HCT116 (cell line): ENCODE data around the gene SYAP1. TPM values are rescaled to one million over a fixed set of nuclear protein-coding genes. Genes with fewer than 3 reads are reported as not detected.

Experiments
- ATAC-seq: fragments of 200-7000 bp; cut with Tn5 transposase; 2 replicates; pipeline ENCODE4 v1.9.1; 2020; ENCODE audit warnings: mild to moderate bottlenecking, moderate library complexity
- BruUV-seq: library from RNA; stranded (reverse); fragments of 400-500 nt; replicated peaks from 2 replicates; lab custom pipeline; 2021; lab: Mats Ljungman, UMichigan
- CTCF ChIA-PET: fragments of 300-600 bp; sonication (Branson Sonifier 250); formaldehyde crosslinking; loops from one replicate; lab custom pipeline; 2021; ENCODE audit warnings: antibody characterized with exemption; lab: Charles Lee
- POLR2A ChIA-PET: fragments of 300-600, 350-600 bp; sonication (Branson Sonifier 250); formaldehyde crosslinking; loops from one replicate; lab custom pipeline; 2021; ENCODE audit warnings: antibody characterized with exemption; lab: Charles Lee
- RAD21 ChIA-PET, 2 experiments: fragments of 300-600 bp; sonication (Branson Sonifier 250); formaldehyde crosslinking; loops; one replicate each; lab custom pipeline; 2023; ENCODE audit warnings: low total read pairs in 2 of 2; ENCODE audit not compliant: uncharacterized antibody in 2 of 2, unreplicated experiment in 2 of 2, low non-redundant PET in 1 of 2; lab: Charles Lee
- DNase-seq: peaks from one replicate; pipeline ENCODE4 v3.0.0-alpha.2; 2010; ENCODE audit warnings: low read depth, low spot score
- H2AFZ ChIP-seq: fragments of 200-600 bp; shearing (Covaris generic), sonication (generic); 2 replicates; pipeline ENCODE4 v1.6.1; 2017; ENCODE audit warnings: low read depth, mixed run types, mixed read lengths, antibody characterized with exemption, low read length; ENCODE audit not compliant: poor library complexity, severe bottlenecking
- H3K27ac ChIP-seq: 2 replicates; pipeline ENCODE4 v1.5.1; 2012; ENCODE audit warnings: low read depth, low read length
- H3K27me3 ChIP-seq: fragments of 200-600 bp; sonication (generic); 2 replicates; pipeline ENCODE4 v1.6.1; 2016; ENCODE audit warnings: mixed run types, low read length, mixed read lengths; ENCODE audit not compliant: insufficient read depth
- H3K36me3 ChIP-seq, 2 experiments: fragments of 200-500 bp in 1 of 2; fragments of 200-600 bp in 1 of 2; sonication (Bioruptor generic) in 1 of 2; sonication (generic) in 1 of 2; 2 replicates each; pipeline versions ENCODE4 v1.5.1 to v1.6.1; 2014 to 2016; ENCODE audit warnings: low read length in 2 of 2, inconsistent platforms in 1 of 2, mixed read lengths in 1 of 2, mixed run types in 1 of 2; ENCODE audit not compliant: insufficient read depth in 2 of 2, control insufficient read depth in 1 of 2
- H3K4me1 ChIP-seq, 2 experiments: fragments of 200-600 bp in 1 of 2; sonication (generic) in 1 of 2; 2 replicates each; pipeline versions ENCODE4 v1.5.1 to v1.6.1; 2012 to 2017; ENCODE audit warnings: low read length in 2 of 2, inconsistent platforms in 1 of 2, mild to moderate bottlenecking in 1 of 2, mixed read lengths in 1 of 2, mixed run types in 1 of 2, moderate library complexity in 1 of 2; ENCODE audit not compliant: insufficient read depth in 2 of 2, control insufficient read depth in 1 of 2
- H3K4me2 ChIP-seq: fragments of 200-600 bp; sonication (generic); 2 replicates; pipeline ENCODE4 v1.6.1; 2017; ENCODE audit warnings: mixed run types, low read length, mixed read lengths
- H3K4me3 ChIP-seq, 2 experiments: fragments of 200-600 bp in 1 of 2; sonication (generic) in 1 of 2; replicated peaks in 1 of 2; 2 replicates each; pipeline ENCODE4 v1.5.1; 2011 to 2016; ENCODE audit warnings: low read length in 2 of 2, control low read depth in 1 of 2, low read depth in 1 of 2, mild to moderate bottlenecking in 1 of 2, mixed read lengths in 1 of 2, mixed run types in 1 of 2
- H3K79me2 ChIP-seq: fragments of 200-600 bp; sonication (generic); 2 replicates; pipeline ENCODE4 v1.6.1; 2017; ENCODE audit warnings: mild to moderate bottlenecking, mixed run types, low read length, moderate library complexity, mixed read lengths; ENCODE audit not compliant: insufficient read depth
- H3K9ac ChIP-seq: fragments of 200-600 bp; sonication (generic); 2 replicates; pipeline ENCODE4 v1.6.1; 2016; ENCODE audit warnings: low read length, mixed read lengths
- H3K9me2 ChIP-seq: fragments of 200-600 bp; sonication (generic), shearing (Covaris generic); 2 replicates; pipeline ENCODE4 v1.6.1; 2017; ENCODE audit warnings: mixed run types, mild to moderate bottlenecking, moderate library complexity; ENCODE audit not compliant: insufficient read depth
- H3K9me3 ChIP-seq, 2 experiments: fragments of 200-500 bp in 1 of 2; fragments of 200-600 bp in 1 of 2; sonication (Bioruptor generic) in 1 of 2; sonication (generic) in 1 of 2; 2 replicates each; pipeline ENCODE4 v1.6.1; 2014 to 2017; ENCODE audit warnings: low read length in 2 of 2, mixed read lengths in 2 of 2, inconsistent platforms in 1 of 2, low read depth in 1 of 2, mild to moderate bottlenecking in 1 of 2, mixed run types in 1 of 2, moderate library complexity in 1 of 2; ENCODE audit not compliant: control insufficient read depth in 1 of 2, insufficient read depth in 1 of 2
- H4K20me1 ChIP-seq: fragments of 200-600 bp; sonication (generic), shearing (Covaris generic); 2 replicates; pipeline ENCODE4 v1.6.1; 2017; ENCODE audit warnings: mixed run types, mild to moderate bottlenecking, moderate library complexity; ENCODE audit not compliant: insufficient read depth
- ATF3 ChIP-seq: IDR thresholded peaks from 2 replicates; pipeline ENCODE4 v1.6.1; 2012
- CEBPB ChIP-seq: IDR thresholded peaks from 2 replicates; pipeline ENCODE4 v1.6.1; 2012; ENCODE audit warnings: low read depth
- CTCF ChIP-seq, 3 experiments: fragments of 200-600 bp in 1 of 3; sonication (generic) in 1 of 3; IDR thresholded peaks in 2 of 3; conservative IDR thresholded peaks in 1 of 3; 2 replicates each; pipeline ENCODE4 v1.5.1; 2012 to 2017; ENCODE audit warnings: low read depth in 2 of 3, low read length in 2 of 3, antibody characterized with exemption in 1 of 3, borderline replicate concordance in 1 of 3, control low read depth in 1 of 3, mild to moderate bottlenecking in 1 of 3, mixed read lengths in 1 of 3, mixed run types in 1 of 3, moderate library complexity in 1 of 3; ENCODE audit not compliant: insufficient read depth in 1 of 3
- EZH2phosphoT487 ChIP-seq: fragments of 200-600 bp; IDR thresholded peaks from 2 replicates; pipeline ENCODE4 v1.6.1; 2018; ENCODE audit warnings: antibody characterized with exemption, borderline replicate concordance
- FOSL1 ChIP-seq: IDR thresholded peaks from 2 replicates; pipeline ENCODE4 v1.6.1; 2012; ENCODE audit warnings: low read depth
- JUND ChIP-seq: IDR thresholded peaks from 2 replicates; pipeline ENCODE4 v1.6.1; 2012
- MAX ChIP-seq: IDR thresholded peaks from 2 replicates; pipeline ENCODE4 v1.6.1; 2012
- RAD21 ChIP-seq: IDR thresholded peaks from 2 replicates; pipeline ENCODE4 v1.6.1; 2012; ENCODE audit warnings: low read depth, mild to moderate bottlenecking
- SIN3A ChIP-seq: IDR thresholded peaks from 2 replicates; pipeline ENCODE4 v1.6.1; 2012; ENCODE audit warnings: low read depth
- YY1 ChIP-seq: IDR thresholded peaks from 2 replicates; pipeline ENCODE4 v1.6.1; 2011; ENCODE audit warnings: low read length, low read depth, moderate library complexity, mild to moderate bottlenecking; ENCODE audit not compliant: insufficient replicate concordance; ENCODE audit errors: extremely low read depth
- ZBTB33 ChIP-seq: IDR thresholded peaks from 2 replicates; pipeline ENCODE4 v1.6.1; 2011; ENCODE audit warnings: mild to moderate bottlenecking, low read length, moderate library complexity; ENCODE audit not compliant: insufficient replicate concordance; ENCODE audit errors: extremely low read depth
- intact Hi-C: fragments of 100-400 bp; cut with micrococcal nuclease; formaldehyde crosslinking; loops from 2 replicates; pipeline ENCODE4 v1.10.0; 2022
- total RNA-seq: library from RNA; stranded (reverse); gene quantifications from one replicate; pipeline ENCODE4 v1.2.1, GENCODE V29; 2021; ENCODE audit not compliant: unreplicated experiment

Gene SYAP1
- total RNA-seq, 1 experiment from 2014 or later, result 24.8 TPM

- no TSS peak for BruUV-seq
Measured at GRCh38 chrX:16797358-16797757, 77.9 kb downstream of the SYAP1 start.

More at GRCh38 chrX:16797358-16797757, 77.9 kb downstream of the SYAP1 start:
- Histone ChIP-seq H3K4me3 (no peak overlapping the region), H3K9me3 (no peaks in the 10 kb centered on the region), H4K20me1 (no peaks in the 10 kb centered on the region), H3K4me2 (no peak overlapping the region), H3K36me3 (peaks cover 3 to 12% of the 10 kb centered on the region in 2 experiments; a peak in 2 of 4 replicates), H3K9me2 (no peaks in the 10 kb centered on the region), H3K79me2 (peaks cover 83% of the 10 kb centered on the region), H3K9ac (no peak overlapping the region), H2AFZ (no peak overlapping the region), H3K27ac (no peak overlapping the region)
- no peak for DNase-seq
- intact Hi-C loops, result no loop called here
- ChIA-PET POLR2A (interaction anchor here (1.9 kb wide), 1 partner anchor 78 kb away, joined by 4 read pairs; the partner anchor contains the start of gene SYAP1), CTCF (no interaction called here), RAD21 (no interaction called here)
- TF ChIP-seq MAX (no peak), ATF3 (no peak), CEBPB (no peak), ZBTB33 (no peak), CTCF (IDR thresholded peaks at IDR 0.05 in 2 of 3, conservative IDR thresholded peaks at IDR 0.05 in 1 of 3; ENCODE audit: borderline replicate concordance in 1 of 3, insufficient read depth in 1 of 3, low read depth in 2 of 3, low read length in 2 of 3) (no peak), EZH2phosphoT487 (no peak), RAD21 (no peak), JUND (no peak), FOSL1 (no peak), YY1 (no peak), SIN3A (no peak)
- TF ChIP-seq, all 23 proteins: peak for 0
- no peak for ATAC-seq
- no peaks in the 10 kb centered on the region for H3K4me1 ChIP-seq
- no peaks in the 10 kb centered on the region for H3K27me3 ChIP-seq
